Activated CD8-positive, alpha-beta memory T cell treated with anti-CD3 and anti-CD28 coated beads for 1 hour (primary cell): Measurements from ENCODE around the gene UPK1A.

Experiments
- DNase-seq, 2 donors: peaks; one replicate each; pipeline ENCODE4 v3.0.0-alpha.2; 2020; ENCODE audit warnings: low read depth in 1 of 2; ENCODE audit errors: extremely low read depth in 1 of 2

UPK1A gene

GRCh38 chr19:35666251-35666913 is at the start of gene UPK1A:
UPK1A (plus strand) TSS chr19:35666517; CDS start chr19:35666813, 296 bp downstream.
- DNase-seq, result no peak

GRCh38 chr19:35618857-35619256 is 47.5 kb upstream of the UPK1A start:
- DNase-seq, result no peak

GRCh38 chr19:35619290-35619923 is 46.9 kb upstream of the UPK1A start:
- no peak for DNase-seq

GRCh38 chr19:35620001-35620400 is 46.3 kb upstream of the UPK1A start:
- no peak for DNase-seq

GRCh38 chr19:35621708-35622107 is 44.6 kb upstream of the UPK1A start:
- no peak for DNase-seq

GRCh38 chr19:35622750-35623149 is 43.6 kb upstream of the UPK1A start:
- no peak for DNase-seq

GRCh38 chr19:35623327-35624010 is 42.8 kb upstream of the UPK1A start:
- DNase-seq, result no peak

- DNase-seq, result no peak
Observed at GRCh38 chr19:35628264-35628564, 38.1 kb upstream of the UPK1A start.

- DNase-seq, result peak; percentile 95 to 96
Observed at GRCh38 chr19:35628565-35629331, 37.6 kb upstream of the UPK1A start, which contains the start of gene RBM42. RBM42 (plus strand) TSS chr19:35629036; CDS start chr19:35629154, 118 bp downstream.

- DNase-seq, result no peak
Observed at GRCh38 chr19:35629332-35629633, 37.0 kb upstream of the UPK1A start.

- DNase-seq, result no peak
Observed at GRCh38 chr19:35633727-35634440, 32.4 kb upstream of the UPK1A start.

- DNase-seq, result no peak
Observed at GRCh38 chr19:35636651-35637050, 29.7 kb upstream of the UPK1A start.

- no peak for DNase-seq
Observed at GRCh38 chr19:35637165-35637564, 29.2 kb upstream of the UPK1A start.

- DNase-seq, result no peak
Observed at GRCh38 chr19:35639321-35639639, 27.0 kb upstream of the UPK1A start.

- no peak for DNase-seq
Observed at GRCh38 chr19:35639863-35640262, 26.5 kb upstream of the UPK1A start.

- peak in 1 of 2 donors; percentile 31 for DNase-seq
Observed at GRCh38 chr19:35641515-35642151, 24.7 kb upstream of the UPK1A start, which contains the start of gene ETV2. ETV2 (plus strand) TSS chr19:35641745; CDS start chr19:35642461, 716 bp downstream.

- DNase-seq, result no peak
Observed at GRCh38 chr19:35642312-35642711, 24.0 kb upstream of the UPK1A start.

GRCh38 chr19:35642798-35643254 is 23.5 kb upstream of the UPK1A start:
- no peak for DNase-seq

- DNase-seq, result peak; percentile 34 to 64
Observed at GRCh38 chr19:35643255-35644205, 22.8 kb upstream of the UPK1A start.
